ENCODE results near the gene USH1G. TPM values are rescaled to one million over a fixed set of nuclear protein-coding genes. Genes with fewer than 3 reads are reported as not detected.
"Not testable (repeated sequence)": the region's sequence is repeated elsewhere in the genome, so short reads cannot be mapped to it uniquely, and the experiment has no call there.

The USH1G gene
- total RNA-seq, 1 donor from 2014 or later, result under 0.01 TPM

DNA sequence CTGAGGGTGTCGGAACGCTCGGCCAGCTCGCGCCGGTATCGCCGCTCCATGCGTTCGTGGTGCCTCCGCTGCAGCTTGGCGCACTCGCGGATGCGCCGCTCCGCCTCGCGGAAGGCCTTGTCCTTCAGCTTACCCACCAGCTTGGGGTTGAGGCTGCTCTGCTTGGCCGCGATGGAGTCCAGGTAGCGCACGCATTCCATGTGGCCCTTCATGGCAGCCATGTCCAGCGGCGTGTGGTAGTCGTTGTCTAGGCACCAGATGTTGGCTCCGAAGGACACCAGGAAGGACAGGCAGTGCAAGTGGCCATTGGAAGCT lies 2.8 kb downstream of the USH1G start:
- H3K9ac ChIP-seq (ENCODE audit: low read depth in 1 of 3, low read length in 3 of 3), result no peak overlapping the region
- no peak overlapping the region for H3K4me3 ChIP-seq (ENCODE audit: low read length in 3 of 3)
- peaks cover 3 to 14% (median 6%) of the 10 kb centered on the region in 3 donors for H3K4me1 ChIP-seq (ENCODE audit: control insufficient read depth in 3 of 3, insufficient read depth in 3 of 3, low read length in 3 of 3)
- no peaks in the 10 kb centered on the region for H3K36me3 ChIP-seq (ENCODE audit: control insufficient read depth in 3 of 3, insufficient read depth in 3 of 3, low read length in 3 of 3)
- no peak overlapping the region for H3K27ac ChIP-seq (ENCODE audit: low read depth, low read length)
- H3K9me3 ChIP-seq (ENCODE audit: control insufficient read depth in 3 of 3, low read length in 3 of 3), result no peaks in the 10 kb centered on the region
- peaks cover 59 to 83% (median 73%) of the 10 kb centered on the region in 3 donors for H3K27me3 ChIP-seq (ENCODE audit: control insufficient read depth in 3 of 3, insufficient read depth in 3 of 3, low read length in 3 of 3)

DNA sequence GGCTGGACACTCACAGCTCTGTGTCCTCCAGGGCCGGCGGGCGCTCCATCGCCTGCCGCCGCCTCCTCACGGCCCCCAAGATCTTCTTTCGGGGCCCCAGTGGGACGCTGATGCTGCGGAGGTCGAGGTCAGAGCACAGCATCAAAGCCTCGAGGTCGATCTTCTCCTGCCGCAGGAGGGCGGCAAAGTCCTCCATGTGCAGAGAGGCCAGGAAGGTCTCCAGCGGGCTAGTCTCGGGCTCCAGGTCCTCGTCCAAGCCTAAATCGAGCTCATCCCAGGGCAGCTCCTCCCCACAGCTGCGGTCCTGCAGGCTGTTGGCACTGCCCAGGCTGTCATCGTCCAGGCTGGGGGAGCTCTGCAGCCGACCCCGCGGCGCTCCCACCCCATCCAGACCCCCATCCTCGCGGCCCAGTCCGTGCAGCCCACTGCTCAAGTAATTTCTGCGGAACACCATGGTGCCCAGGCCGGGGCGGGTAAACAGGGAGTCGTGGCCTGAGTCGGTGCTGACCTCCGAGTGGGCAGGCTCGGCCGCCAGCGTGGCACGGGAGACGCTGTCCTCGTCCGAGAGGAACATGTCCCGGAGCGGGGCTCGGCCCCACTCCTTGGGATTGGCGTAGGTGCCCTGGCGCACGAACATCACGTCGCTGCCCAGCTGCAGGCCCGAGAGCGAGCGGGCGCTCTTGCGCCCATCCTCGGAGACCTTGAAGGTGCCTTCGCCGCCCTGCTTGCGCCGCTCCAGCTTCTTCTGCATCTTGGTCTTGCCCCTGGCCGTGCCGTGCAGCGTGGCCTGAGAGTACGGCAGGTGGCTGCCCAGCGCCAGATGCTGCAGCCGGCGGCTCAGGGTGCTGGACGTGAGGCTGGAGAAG lies 3.4 kb downstream of the USH1G start:
- no peak overlapping the region for H3K4me3 ChIP-seq (ENCODE audit: low read length in 3 of 3)
- H3K9me3 ChIP-seq (ENCODE audit: control insufficient read depth in 3 of 3, low read length in 3 of 3), result no peaks in the 10 kb centered on the region
- no peak overlapping the region for H3K27ac ChIP-seq (ENCODE audit: low read depth, low read length)
- peaks cover 57 to 81% (median 67%) of the 10 kb centered on the region in 3 donors for H3K27me3 ChIP-seq (ENCODE audit: control insufficient read depth in 3 of 3, insufficient read depth in 3 of 3, low read length in 3 of 3)
- H3K9ac ChIP-seq (ENCODE audit: low read depth in 1 of 3, low read length in 3 of 3), result no peak overlapping the region
- peaks cover 3 to 11% (median 6%) of the 10 kb centered on the region in 3 donors for H3K4me1 ChIP-seq (ENCODE audit: control insufficient read depth in 3 of 3, insufficient read depth in 3 of 3, low read length in 3 of 3)
- no peaks in the 10 kb centered on the region for H3K36me3 ChIP-seq (ENCODE audit: control insufficient read depth in 3 of 3, insufficient read depth in 3 of 3, low read length in 3 of 3)

GRCh38 chr17:74918906-74919305 lies 4.1 kb downstream of the USH1G start:
- Histone ChIP-seq H3K9me3 (ENCODE audit: control insufficient read depth in 3 of 3, low read length in 3 of 3) (no peaks in the 10 kb centered on the region), H3K4me3 (ENCODE audit: low read length in 3 of 3) (no peak overlapping the region), H3K36me3 (ENCODE audit: control insufficient read depth in 3 of 3, insufficient read depth in 3 of 3, low read length in 3 of 3) (no peaks in the 10 kb centered on the region), H3K27ac (ENCODE audit: low read depth, low read length) (no peak overlapping the region), H3K27me3 (ENCODE audit: control insufficient read depth in 3 of 3, insufficient read depth in 3 of 3, low read length in 3 of 3) (peaks cover 50 to 74% (median 59%) of the 10 kb centered on the region in 3 donors), H3K4me1 (ENCODE audit: control insufficient read depth in 3 of 3, insufficient read depth in 3 of 3, low read length in 3 of 3) (peaks cover under 1 to 8% (median 2%) of the 10 kb centered on the region in 3 donors), H3K9ac (ENCODE audit: low read depth in 1 of 3, low read length in 3 of 3) (no peak overlapping the region)

GRCh38 chr17:74917430-74917829 lies 5.6 kb downstream of the USH1G start:
- H3K27me3 ChIP-seq (ENCODE audit: control insufficient read depth in 3 of 3, insufficient read depth in 3 of 3, low read length in 3 of 3), result peaks cover 36 to 62% (median 50%) of the 10 kb centered on the region in 3 donors
- no peaks in the 10 kb centered on the region for H3K36me3 ChIP-seq (ENCODE audit: control insufficient read depth in 3 of 3, insufficient read depth in 3 of 3, low read length in 3 of 3)
- no peak overlapping the region for H3K4me3 ChIP-seq (ENCODE audit: low read length in 3 of 3)
- H3K9me3 ChIP-seq (ENCODE audit: control insufficient read depth in 3 of 3, low read length in 3 of 3), result no peaks in the 10 kb centered on the region
- H3K27ac ChIP-seq (ENCODE audit: low read depth, low read length), result no peak overlapping the region
- H3K9ac ChIP-seq (ENCODE audit: low read depth in 1 of 3, low read length in 3 of 3), result no peak overlapping the region
- peaks cover 0 to 3% (median 0%) of the 10 kb centered on the region in 3 donors for H3K4me1 ChIP-seq (ENCODE audit: control insufficient read depth in 3 of 3, insufficient read depth in 3 of 3, low read length in 3 of 3)

- Histone ChIP-seq H3K9me3 (ENCODE audit: control insufficient read depth in 3 of 3, low read length in 3 of 3) (no peaks in the 10 kb centered on the region), H3K4me1 (ENCODE audit: control insufficient read depth in 3 of 3, insufficient read depth in 3 of 3, low read length in 3 of 3) (peaks cover 0 to 3% (median 0%) of the 10 kb centered on the region in 3 donors), H3K27me3 (ENCODE audit: control insufficient read depth in 3 of 3, insufficient read depth in 3 of 3, low read length in 3 of 3) (peaks cover 30 to 57% (median 46%) of the 10 kb centered on the region in 3 donors), H3K4me3 (ENCODE audit: low read length in 3 of 3) (no peak overlapping the region), H3K9ac (ENCODE audit: low read depth in 1 of 3, low read length in 3 of 3) (no peak overlapping the region), H3K36me3 (ENCODE audit: control insufficient read depth in 3 of 3, insufficient read depth in 3 of 3, low read length in 3 of 3) (no peaks in the 10 kb centered on the region), H3K27ac (ENCODE audit: low read depth, low read length) (no peak overlapping the region)
Measured at GRCh38 chr17:74916851-74917199, 6.2 kb downstream of the USH1G start.

- no peaks in the 10 kb centered on the region for H3K36me3 ChIP-seq (ENCODE audit: control insufficient read depth in 3 of 3, insufficient read depth in 3 of 3, low read length in 3 of 3)
- H3K4me1 ChIP-seq (ENCODE audit: control insufficient read depth in 3 of 3, insufficient read depth in 3 of 3, low read length in 3 of 3), result peaks cover 0 to 3% (median 0%) of the 10 kb centered on the region in 3 donors
- no peak overlapping the region for H3K27ac ChIP-seq (ENCODE audit: low read depth, low read length)
- H3K27me3 ChIP-seq (ENCODE audit: control insufficient read depth in 3 of 3, insufficient read depth in 3 of 3, low read length in 3 of 3), result peaks cover 25 to 52% (median 41%) of the 10 kb centered on the region in 3 donors
- no peak overlapping the region for H3K4me3 ChIP-seq (ENCODE audit: low read length in 3 of 3)
- H3K9ac ChIP-seq (ENCODE audit: low read depth in 1 of 3, low read length in 3 of 3), result no peak overlapping the region
- H3K9me3 ChIP-seq (ENCODE audit: control insufficient read depth in 3 of 3, low read length in 3 of 3), result no peaks in the 10 kb centered on the region
Measured at GRCh38 chr17:74916136-74916850, 6.8 kb downstream of the USH1G start.

GRCh38 chr17:74911423-74911822 lies 11.6 kb downstream of the USH1G start:
- H3K9ac ChIP-seq (ENCODE audit: low read depth in 1 of 3, low read length in 3 of 3); H3K4me1 ChIP-seq (ENCODE audit: control insufficient read depth in 3 of 3, insufficient read depth in 3 of 3, low read length in 3 of 3); H3K27ac ChIP-seq (ENCODE audit: low read depth, low read length); H3K4me3 ChIP-seq (ENCODE audit: low read length in 3 of 3); H3K36me3 ChIP-seq (ENCODE audit: control insufficient read depth in 3 of 3, insufficient read depth in 3 of 3, low read length in 3 of 3); H3K9me3 ChIP-seq (ENCODE audit: control insufficient read depth in 3 of 3, low read length in 3 of 3): not testable (repeated sequence)
- H3K27me3 ChIP-seq (ENCODE audit: control insufficient read depth in 3 of 3, insufficient read depth in 3 of 3, low read length in 3 of 3), result peaks cover 4 to 10% (median 9%) of the 10 kb centered on the region in 3 donors

GRCh38 chr17:74909097-74909496 lies 14.0 kb downstream of the USH1G start:
- H3K9me3 ChIP-seq (ENCODE audit: control insufficient read depth in 3 of 3, low read length in 3 of 3); H3K4me1 ChIP-seq (ENCODE audit: control insufficient read depth in 3 of 3, insufficient read depth in 3 of 3, low read length in 3 of 3); H3K27ac ChIP-seq (ENCODE audit: low read depth, low read length); H3K36me3 ChIP-seq (ENCODE audit: control insufficient read depth in 3 of 3, insufficient read depth in 3 of 3, low read length in 3 of 3); H3K4me3 ChIP-seq (ENCODE audit: low read length in 3 of 3); H3K9ac ChIP-seq (ENCODE audit: low read depth in 1 of 3, low read length in 3 of 3): not testable (repeated sequence)
- H3K27me3 ChIP-seq (ENCODE audit: control insufficient read depth in 3 of 3, insufficient read depth in 3 of 3, low read length in 3 of 3), result peaks cover 8 to 10% (median 9%) of the 10 kb centered on the region in 3 donors

DNA sequence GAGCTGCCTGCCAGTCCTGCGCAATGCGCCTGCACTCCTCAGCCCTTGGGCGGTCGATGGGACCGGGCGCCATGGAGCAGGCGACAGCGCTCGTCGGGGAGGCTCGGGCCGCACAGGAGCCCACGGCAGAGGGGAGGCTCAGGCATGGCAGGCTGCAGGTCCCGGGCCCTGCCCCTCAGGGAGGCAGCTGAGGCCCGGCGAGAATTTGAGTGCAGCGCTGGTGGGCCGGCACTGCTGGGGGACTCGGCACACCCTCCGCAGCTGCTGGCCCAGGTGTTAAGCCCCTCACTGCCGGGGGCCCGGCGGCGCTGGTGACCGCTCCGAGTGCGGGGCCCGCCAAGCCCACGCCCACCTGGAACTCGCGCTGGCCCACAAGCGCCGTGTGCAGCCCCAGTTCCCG lies 16.0 kb downstream of the USH1G start:
- H3K9me3 ChIP-seq (ENCODE audit: control insufficient read depth in 3 of 3, low read length in 3 of 3), result no peaks in the 10 kb centered on the region
- no peak overlapping the region for H3K27ac ChIP-seq (ENCODE audit: low read depth, low read length)
- no peaks in the 10 kb centered on the region for H3K36me3 ChIP-seq (ENCODE audit: control insufficient read depth in 3 of 3, insufficient read depth in 3 of 3, low read length in 3 of 3)
- no peak overlapping the region for H3K4me3 ChIP-seq (ENCODE audit: low read length in 3 of 3)
- peaks cover 15 to 20% (median 19%) of the 10 kb centered on the region in 3 donors for H3K27me3 ChIP-seq (ENCODE audit: control insufficient read depth in 3 of 3, insufficient read depth in 3 of 3, low read length in 3 of 3)
- no peak overlapping the region for H3K9ac ChIP-seq (ENCODE audit: low read depth in 1 of 3, low read length in 3 of 3)
- no peaks in the 10 kb centered on the region for H3K4me1 ChIP-seq (ENCODE audit: control insufficient read depth in 3 of 3, insufficient read depth in 3 of 3, low read length in 3 of 3)

DNA sequence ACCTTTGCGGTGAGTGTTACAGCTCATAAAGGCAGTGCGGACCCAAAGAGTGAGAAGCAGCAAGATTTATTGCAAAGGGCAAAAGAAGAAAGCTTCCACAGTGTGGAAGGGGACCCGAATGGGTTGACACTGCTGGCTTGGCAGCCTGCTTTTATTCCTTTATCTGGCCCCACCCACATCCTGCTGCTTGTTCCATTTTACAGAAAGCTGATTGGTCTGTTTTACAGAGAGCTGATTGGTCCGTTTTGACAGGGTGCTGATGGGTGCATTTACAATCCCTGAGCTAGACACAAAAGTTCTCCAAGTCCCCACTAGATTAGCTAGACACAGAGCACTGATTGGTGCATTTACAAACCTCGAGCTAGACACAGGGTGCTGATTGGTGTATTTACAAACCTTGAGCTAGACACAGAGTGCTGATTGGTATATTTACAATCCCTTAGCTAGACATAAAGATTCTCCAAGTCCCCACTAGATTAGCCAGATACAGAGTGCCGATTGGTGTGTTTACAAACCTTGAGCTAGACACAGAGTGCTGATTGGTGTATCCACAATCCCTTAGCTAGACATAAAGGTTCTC lies 16.8 kb downstream of the USH1G start:
- not testable (repeated sequence) for H3K9ac ChIP-seq (ENCODE audit: low read depth in 1 of 3, low read length in 3 of 3); H3K4me3 ChIP-seq (ENCODE audit: low read length in 3 of 3); H3K4me1 ChIP-seq (ENCODE audit: control insufficient read depth in 3 of 3, insufficient read depth in 3 of 3, low read length in 3 of 3); H3K36me3 ChIP-seq (ENCODE audit: control insufficient read depth in 3 of 3, insufficient read depth in 3 of 3, low read length in 3 of 3); H3K9me3 ChIP-seq (ENCODE audit: control insufficient read depth in 3 of 3, low read length in 3 of 3); H3K27ac ChIP-seq (ENCODE audit: low read depth, low read length)
- H3K27me3 ChIP-seq (ENCODE audit: control insufficient read depth in 3 of 3, insufficient read depth in 3 of 3, low read length in 3 of 3), result peaks cover 22 to 26% (median 24%) of the 10 kb centered on the region in 3 donors

All from skeletal muscle tissue (tissue), 4 donors.